ENCODE results near the gene TRIP4. TPM values are rescaled to one million over a fixed set of nuclear protein-coding genes. Genes with fewer than 3 reads are reported as not detected.
"Not testable (repeated sequence)": the region's sequence is repeated elsewhere in the genome, so short reads cannot be mapped to it uniquely, and the experiment has no call there.

TRIP4 gene
- total RNA-seq, 8 experiments from 2014 or later: 9.6 to 21.9 (median 13.4) TPM

DNA sequence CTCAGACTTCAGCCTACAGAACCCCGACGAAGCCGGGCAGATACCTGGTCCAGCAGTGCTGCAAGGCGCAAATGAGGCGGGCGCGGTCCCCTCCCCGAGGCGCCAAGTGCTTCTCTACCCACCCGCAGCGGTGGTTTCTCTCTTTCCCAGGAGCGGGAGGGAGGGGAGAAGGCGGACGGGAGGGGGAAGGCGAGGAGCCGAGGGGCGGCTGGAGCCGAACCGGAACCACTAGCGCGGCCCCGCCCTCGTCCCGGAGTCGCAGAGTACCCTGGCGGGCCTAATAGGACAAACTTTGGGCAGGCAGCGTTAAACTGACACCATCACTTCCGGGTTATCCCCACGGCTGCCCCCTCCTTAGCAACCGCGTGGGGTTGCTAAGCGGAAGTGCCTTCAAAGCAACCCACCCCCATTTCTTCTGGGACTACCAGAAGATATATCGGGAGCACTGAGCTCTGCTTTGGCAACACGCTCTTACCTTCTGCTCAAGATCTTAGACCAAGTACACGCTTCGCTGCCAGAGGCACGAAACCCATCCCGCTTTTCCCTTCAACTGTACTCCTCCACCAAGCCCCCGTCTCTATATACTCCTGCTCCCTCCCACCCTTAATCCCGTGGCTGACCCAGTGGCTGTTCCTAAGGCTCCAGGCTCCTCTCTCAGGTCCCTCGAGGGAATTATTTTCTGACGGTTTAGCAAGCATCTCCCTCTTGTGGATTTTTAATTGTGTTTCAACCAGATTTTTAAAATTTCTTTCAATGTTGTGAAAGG lies 31.5 kb upstream of the TRIP4 start, which contains the start of gene CSNK1G1:
TSS of gene CSNK1G1 (minus strand) at position 230 of the 766 bp plus-strand sequence. CDS start 55,674 bp downstream, outside the sequence.
- WGBS, 10 experiments: 0 to 7% (median 2%) methylated on average over 3 to 7 of the region's 42 CpGs; no CpG with 5 or more reads in 4 of the 10 experiments
- in situ Hi-C loops (cut with MboI; ENCODE audit: low pct_unique_long_range_greater_than_20kb in 2 of 9, low sequenced_read_pairs in 9 of 9, unreplicated experiment in 9 of 9): loop anchor here in 3 of 9 experiments (10.0 to 25.0 kb wide), 2 partner anchors 141 to 144 kb away; no protein-coding TSS in a partner anchor
- Histone ChIP-seq H3K4me1 (replicated peaks in 1 of 2) (peaks cover 0 to 7% of the 10 kb centered on the region in 2 donors), H3K27ac (peak within 1 kb of the TSS; percentile 42 to 79), H3K4me3 (peak within 1 kb of the TSS; percentile 45 to 92 (median 64))
- ATAC-seq (replicated peaks in 6 of 8): peak; percentile 95 to 98 (median 97)

DNA sequence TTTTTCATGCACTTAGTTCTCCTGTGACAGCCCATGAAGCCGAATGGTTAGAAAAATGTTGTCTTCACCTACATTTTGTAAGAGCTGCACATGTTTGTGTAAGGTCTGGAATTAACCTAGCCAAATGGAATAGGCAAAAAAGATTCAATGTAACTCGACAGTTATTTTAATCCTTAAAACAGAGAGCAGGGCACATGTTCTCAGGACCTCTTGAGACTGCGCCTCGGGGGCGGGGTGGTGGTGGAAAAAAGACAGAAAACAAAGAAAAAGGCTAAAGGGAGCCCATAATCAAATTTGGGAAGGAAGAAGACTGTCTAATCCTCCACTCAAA lies 31.0 kb upstream of the TRIP4 start:
- in situ Hi-C loops (cut with MboI; ENCODE audit: low pct_unique_long_range_greater_than_20kb in 2 of 9, low sequenced_read_pairs in 9 of 9, unreplicated experiment in 9 of 9): loop anchor here in 3 of 9 experiments (10.0 to 25.0 kb wide), 2 partner anchors 142 to 144 kb away; no protein-coding TSS in a partner anchor
- H3K27ac ChIP-seq: no peak overlapping the region
- 13 to 82% (median 51%) methylated on average over 1 to 5 of the region's 5 CpGs; no CpG with 5 or more reads in 2 of the 10 experiments for WGBS, 10 experiments
- H3K4me1 ChIP-seq (replicated peaks in 1 of 2): peaks cover 0 to 7% of the 10 kb centered on the region in 2 donors
- peak overlapping the region; percentile 45 to 92 (median 64) for H3K4me3 ChIP-seq
- no peak for ATAC-seq (replicated peaks in 6 of 8)

DNA sequence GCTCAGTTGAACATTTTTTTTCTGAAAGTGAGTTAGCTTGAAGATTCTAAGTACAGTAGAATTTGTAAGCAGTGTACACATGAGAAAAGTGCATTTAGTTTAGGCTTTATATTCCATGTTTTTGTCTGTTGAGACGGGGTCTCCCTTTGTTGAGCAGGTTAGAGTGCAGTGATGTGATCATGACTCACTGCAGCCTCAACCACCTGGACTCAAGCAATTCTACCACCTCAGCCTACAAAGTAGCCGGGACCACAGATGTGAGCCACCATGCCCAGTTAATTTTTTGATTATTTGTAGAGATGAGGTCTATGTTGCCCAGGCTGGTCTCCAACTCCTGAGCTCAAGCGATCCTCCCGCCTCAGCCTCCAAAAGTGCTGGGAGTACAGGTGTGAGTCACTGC lies 26.4 kb upstream of the TRIP4 start:
- no peak for ATAC-seq (replicated peaks in 6 of 8)
- 80 to 100% (median 95%) methylated on average over 1 to 4 of the region's 4 CpGs; no CpG with 5 or more reads in 1 of the 10 experiments for WGBS, 10 experiments
- Histone ChIP-seq H3K4me1 (replicated peaks in 1 of 2) (no peaks in the 10 kb centered on the region), H3K4me3 (no peak overlapping the region), H3K27ac (no peak overlapping the region)
- in situ Hi-C loops (cut with MboI; ENCODE audit: low pct_unique_long_range_greater_than_20kb in 2 of 9, low sequenced_read_pairs in 9 of 9, unreplicated experiment in 9 of 9): loop anchor here in 2 of 9 experiments (25.0 kb wide), 1 partner anchor 149 kb away; no protein-coding TSS in a partner anchor

DNA sequence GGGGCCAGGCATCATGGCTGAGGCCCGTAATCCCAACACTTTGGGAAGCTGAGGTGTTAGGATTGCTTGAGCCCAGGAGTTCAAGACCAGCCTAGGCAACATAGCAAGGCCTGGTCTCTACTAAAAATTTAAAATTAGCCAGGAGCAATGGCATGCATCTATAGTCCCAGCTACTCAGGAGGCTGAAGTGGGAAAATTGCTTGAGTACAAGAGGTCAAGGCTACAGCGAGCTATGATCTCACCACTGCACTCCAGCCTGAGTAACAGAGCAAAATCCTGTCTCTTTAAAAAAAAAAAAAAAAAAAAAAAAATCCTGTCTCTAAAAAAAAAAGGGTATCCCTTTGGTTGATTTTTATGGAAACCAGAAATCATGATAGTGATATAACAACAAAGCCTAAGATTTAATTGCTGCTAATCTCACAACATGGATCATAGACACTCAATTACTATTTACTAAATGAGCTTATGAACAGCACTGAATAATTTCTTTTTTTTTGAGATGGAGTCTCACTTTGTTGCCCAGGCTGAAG lies 18.5 kb upstream of the TRIP4 start:
- peak in 3 of 8 experiments; percentile 34 to 78 (median 70) for ATAC-seq (replicated peaks in 6 of 8)
- Histone ChIP-seq H3K27ac (no peak overlapping the region), H3K4me3 (no peak overlapping the region), H3K4me1 (replicated peaks in 1 of 2) (no peaks in the 10 kb centered on the region)
- 80 to 100% (median 90%) methylated on average over 1 to 2 of the region's 2 CpGs; no CpG with 5 or more reads in 1 of the 10 experiments for WGBS, 10 experiments
- in situ Hi-C loops (cut with MboI; ENCODE audit: low pct_unique_long_range_greater_than_20kb in 2 of 9, low sequenced_read_pairs in 9 of 9, unreplicated experiment in 9 of 9): loop anchor here in 2 of 9 experiments (25.0 kb wide), 1 partner anchor 157 kb away; no protein-coding TSS in a partner anchor

DNA sequence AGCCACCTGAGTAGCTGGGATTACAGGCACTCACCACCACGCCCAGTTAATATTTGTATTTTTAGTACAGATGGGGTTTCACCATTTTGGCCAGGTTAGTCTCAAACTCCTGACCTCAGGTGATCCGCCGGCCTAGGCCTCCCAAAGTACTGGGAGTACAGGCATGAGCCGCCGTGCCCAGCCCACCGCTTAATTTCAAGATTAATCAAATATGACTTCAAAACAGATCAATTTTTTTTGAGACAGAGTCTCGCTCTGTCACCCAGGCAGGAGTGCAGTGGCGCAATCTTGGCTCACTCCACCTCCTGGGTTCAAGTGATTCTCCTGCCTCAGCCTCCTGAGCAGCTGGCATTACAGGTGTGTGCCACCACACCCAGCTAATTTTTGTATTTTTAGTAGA lies 16.3 kb upstream of the TRIP4 start:
- ATAC-seq (replicated peaks in 6 of 8); H3K4me1 ChIP-seq (replicated peaks in 1 of 2); H3K4me3 ChIP-seq; H3K27ac ChIP-seq: not testable (repeated sequence)
- 83 to 100% (median 100%) methylated on average over 1 to 5 of the region's 8 CpGs; no CpG with 5 or more reads in 3 of the 10 experiments for WGBS, 10 experiments
- in situ Hi-C loops (cut with MboI; ENCODE audit: low pct_unique_long_range_greater_than_20kb in 2 of 9, low sequenced_read_pairs in 9 of 9, unreplicated experiment in 9 of 9): loop anchor here in 2 of 9 experiments (25.0 kb wide), 1 partner anchor 159 kb away; no protein-coding TSS in a partner anchor

DNA sequence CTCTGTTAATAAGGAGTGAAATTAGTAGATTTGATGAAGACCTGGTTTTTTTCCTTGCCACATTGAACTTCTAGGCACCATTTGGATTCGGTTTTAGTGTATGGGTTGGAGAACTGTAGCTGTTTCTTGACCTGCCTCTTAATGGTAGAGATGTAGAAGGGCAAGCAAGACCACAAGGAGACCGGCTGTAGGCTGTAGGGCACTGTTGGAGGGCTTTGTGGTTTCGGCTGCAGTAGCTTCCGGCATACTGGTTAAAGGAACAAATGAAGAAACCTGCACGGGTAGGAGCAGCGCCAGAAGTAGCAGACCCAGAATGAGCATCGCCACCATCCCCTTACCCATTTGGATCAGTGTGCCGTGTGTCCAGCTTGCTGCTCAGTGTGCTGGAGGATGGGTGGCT lies 14.3 kb upstream of the TRIP4 start:
- in situ Hi-C loops (cut with MboI; ENCODE audit: low pct_unique_long_range_greater_than_20kb in 2 of 9, low sequenced_read_pairs in 9 of 9, unreplicated experiment in 9 of 9): loop anchor here in 2 of 9 experiments (25.0 kb wide), 1 partner anchor 161 kb away; no protein-coding TSS in a partner anchor

DNA sequence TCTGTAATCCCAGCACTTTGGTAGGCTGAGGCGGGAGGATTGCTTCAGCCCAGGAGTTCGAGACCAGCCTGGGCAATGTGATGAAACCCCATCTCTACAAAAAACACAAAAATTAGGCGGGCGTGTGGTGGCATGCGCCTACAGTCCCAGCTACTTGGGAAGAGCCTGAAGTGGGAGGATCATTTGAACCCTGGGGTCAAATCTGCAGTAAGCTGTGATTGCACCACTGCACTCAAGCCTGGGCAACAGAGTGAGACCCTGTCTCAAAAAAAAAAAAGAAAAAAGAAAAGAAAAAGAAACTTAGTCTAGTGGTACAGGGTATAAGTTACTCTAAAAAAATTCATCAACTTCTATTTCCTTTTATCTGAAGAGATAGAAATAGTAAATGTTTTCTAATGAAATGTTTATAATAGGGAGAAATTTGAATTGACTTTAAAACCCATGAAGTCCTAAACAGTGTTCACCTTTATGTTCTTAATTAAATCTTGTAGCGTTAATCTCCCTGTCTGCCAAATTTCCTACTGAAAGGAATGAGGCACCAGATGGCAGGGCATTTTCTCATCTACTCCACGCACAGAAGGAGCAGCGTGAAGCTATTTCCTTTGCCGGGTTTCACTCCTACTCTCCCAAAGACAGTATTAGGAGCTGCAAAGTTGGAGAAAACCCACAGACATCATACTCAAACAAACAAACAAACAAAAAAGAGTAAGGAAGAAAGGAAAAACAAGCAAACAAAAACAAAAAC lies 8.2 kb upstream of the TRIP4 start:
- no peak for ATAC-seq (replicated peaks in 6 of 8)
- Histone ChIP-seq H3K4me3 (no peak overlapping the region), H3K27ac (no peak overlapping the region), H3K4me1 (replicated peaks in 1 of 2) (peaks cover 0 to 3% of the 10 kb centered on the region in 2 donors)
- in situ Hi-C loops (cut with MboI; ENCODE audit: low pct_unique_long_range_greater_than_20kb in 2 of 9, low sequenced_read_pairs in 9 of 9, unreplicated experiment in 9 of 9): no loop called here
- WGBS, 10 experiments: 22 to 71% (median 43%) methylated on average over 1 to 9 of the region's 9 CpGs

More for the DNA sequence above, 14.3 kb upstream of the TRIP4 start:
- Histone ChIP-seq H3K27ac (no peak overlapping the region), H3K4me1 (replicated peaks in 1 of 2) (no peaks in the 10 kb centered on the region), H3K4me3 (no peak overlapping the region)
- WGBS, 10 experiments: 90 to 100% (median 95%) methylated on average over 1 to 7 of the region's 8 CpGs; no CpG with 5 or more reads in 2 of the 10 experiments
- no peak for ATAC-seq (replicated peaks in 6 of 8)

DNA sequence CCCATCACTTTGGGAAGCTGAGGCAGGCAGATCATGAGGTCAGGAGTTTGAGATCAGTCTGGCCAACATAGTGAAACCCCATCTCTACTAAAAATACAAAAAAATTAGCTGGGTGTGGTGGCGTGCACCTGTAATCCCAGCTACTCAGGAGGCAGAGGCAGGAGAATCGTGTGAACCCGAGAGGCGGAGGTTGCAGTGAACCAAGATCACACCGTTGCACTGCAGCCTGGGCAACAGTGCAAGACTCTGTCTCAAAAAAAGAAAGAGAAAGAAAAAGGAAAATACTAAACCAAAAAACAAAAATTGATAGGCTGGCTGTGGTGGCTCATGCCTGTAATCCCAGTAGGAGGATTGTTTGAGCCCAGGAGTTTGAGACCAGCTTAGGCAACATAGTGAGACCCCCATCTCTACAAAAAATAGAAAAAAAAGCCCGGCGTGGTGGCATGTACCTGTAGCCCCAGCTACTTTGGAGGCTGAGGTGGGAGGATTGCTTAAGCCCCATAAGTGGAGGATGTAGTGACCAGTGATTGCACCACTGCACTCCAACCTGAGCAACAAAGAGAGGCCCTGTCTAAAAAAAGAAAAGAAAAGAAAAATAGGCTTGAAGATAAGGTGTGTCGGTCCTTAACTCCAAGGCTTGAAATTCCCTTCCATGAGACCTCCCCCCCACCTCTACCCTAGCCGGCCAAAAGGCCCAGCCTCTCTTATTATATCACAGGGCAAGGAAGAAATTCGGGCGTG lies 7.3 kb upstream of the TRIP4 start:
- ATAC-seq (replicated peaks in 6 of 8); H3K4me1 ChIP-seq (replicated peaks in 1 of 2); in situ Hi-C loops (cut with MboI; ENCODE audit: low pct_unique_long_range_greater_than_20kb in 2 of 9, low sequenced_read_pairs in 9 of 9, unreplicated experiment in 9 of 9); H3K27ac ChIP-seq: not testable (repeated sequence)
- 21 to 86% (median 55%) methylated on average over 4 to 11 of the region's 11 CpGs; no CpG with 5 or more reads in 1 of the 10 experiments for WGBS, 10 experiments
- peak overlapping the region in 3 of 5 donors; percentile 40 to 55 (median 50) for H3K4me3 ChIP-seq

DNA sequence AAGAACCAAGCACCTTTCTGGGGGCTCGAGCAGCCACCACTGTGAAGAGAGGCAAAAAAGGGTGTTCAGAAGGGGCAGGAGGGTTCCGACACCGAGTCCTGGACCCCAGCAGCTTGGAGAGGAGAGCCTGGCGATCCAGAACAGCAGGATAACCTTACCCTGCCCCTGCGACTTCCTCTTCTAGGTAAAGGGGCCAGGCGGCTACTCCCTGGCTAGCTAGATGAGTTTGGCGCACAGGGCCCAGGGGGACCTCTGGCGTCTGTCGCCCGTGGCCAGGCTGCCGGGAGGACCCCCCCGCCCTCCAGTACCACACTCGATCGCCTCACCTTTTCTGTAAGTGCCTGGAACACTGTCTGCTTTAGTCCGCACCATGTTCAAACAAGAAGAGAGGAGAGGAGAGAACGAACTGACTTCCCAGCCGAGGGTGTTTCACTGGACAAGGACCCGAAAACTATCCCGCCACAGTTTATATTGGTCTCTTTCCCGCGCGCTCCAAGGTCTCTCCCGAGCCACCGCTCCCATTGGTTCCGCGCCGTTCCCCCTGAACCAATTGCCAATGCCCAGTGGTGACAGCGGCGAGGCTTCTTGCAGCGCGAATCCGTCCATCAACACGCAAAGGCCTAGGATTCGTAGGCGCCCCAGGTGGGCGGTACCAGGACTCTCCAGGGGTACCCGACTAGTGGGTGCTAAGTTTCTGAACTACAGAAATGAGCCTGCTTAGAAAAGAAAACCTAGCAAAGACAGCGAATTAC lies 6.5 kb upstream of the TRIP4 start, which contains the start of gene PCLAF:
TSS of gene PCLAF (minus strand) at position 442 of the 752 bp plus-strand sequence. CDS start at position 372, 70 bp downstream.
- WGBS, 10 experiments: 0 to 10% (median 1%) methylated on average over 1 to 29 of the region's 38 CpGs; no CpG with 5 or more reads in 1 of the 10 experiments
- in situ Hi-C loops (cut with MboI; ENCODE audit: low pct_unique_long_range_greater_than_20kb in 2 of 9, low sequenced_read_pairs in 9 of 9, unreplicated experiment in 9 of 9): no loop called here
- H3K27ac ChIP-seq: no peak within 1 kb of the TSS
- peak within 1 kb of the TSS; percentile 40 to 55 (median 50) for H3K4me3 ChIP-seq
- peaks cover 0 to 3% of the 10 kb centered on the region in 2 donors for H3K4me1 ChIP-seq (replicated peaks in 1 of 2)
- ATAC-seq (replicated peaks in 6 of 8): peak; percentile 100

DNA sequence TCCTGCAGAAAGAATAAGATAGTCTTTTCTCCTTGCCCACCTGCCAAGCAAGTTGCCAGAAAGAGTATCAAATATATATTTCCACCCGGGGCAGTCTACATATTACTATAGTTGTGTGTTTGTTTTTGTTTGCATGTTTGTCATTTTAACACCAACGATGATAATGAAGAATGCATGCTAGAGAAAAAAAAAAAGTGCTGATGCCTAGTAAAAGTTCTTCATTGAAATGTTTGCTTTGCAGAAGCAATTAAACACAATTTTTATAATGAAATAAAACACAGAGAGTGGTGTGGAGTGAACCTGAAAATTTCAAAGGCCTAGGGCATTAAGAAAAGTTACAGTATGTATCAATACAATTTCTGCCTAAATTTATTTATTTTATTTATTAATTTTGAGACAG lies 3.9 kb upstream of the TRIP4 start:
- in situ Hi-C loops (cut with MboI; ENCODE audit: low pct_unique_long_range_greater_than_20kb in 2 of 9, low sequenced_read_pairs in 9 of 9, unreplicated experiment in 9 of 9): no loop called here
- no peak overlapping the region for H3K27ac ChIP-seq
- 0 to 94% (median 75%) methylated on average over 1 to 2 of the region's 2 CpGs; no CpG with 5 or more reads in 3 of the 10 experiments for WGBS, 10 experiments
- no peak for ATAC-seq (replicated peaks in 6 of 8)
- H3K4me1 ChIP-seq (replicated peaks in 1 of 2): peaks cover 0 to 9% of the 10 kb centered on the region in 2 donors
- no peak overlapping the region for H3K4me3 ChIP-seq

DNA sequence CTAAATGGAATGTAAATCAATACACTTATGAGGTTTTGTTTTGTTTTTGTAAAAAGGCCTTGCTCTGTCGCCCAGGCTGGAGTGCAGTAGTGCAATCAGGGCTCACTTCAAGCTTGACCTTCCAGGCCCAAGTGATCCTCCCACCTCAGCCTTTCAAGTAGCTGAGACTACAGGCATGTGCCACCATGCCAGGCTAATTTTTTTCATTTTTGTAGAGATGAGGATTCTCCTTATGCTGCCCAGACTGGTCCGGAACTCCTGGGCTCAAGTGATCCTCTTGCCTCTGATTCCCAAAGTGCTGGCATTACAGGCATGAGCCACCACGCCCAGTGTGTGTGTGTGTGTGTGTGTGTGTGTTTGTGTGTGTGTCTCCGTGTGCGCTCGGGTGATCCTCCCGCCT lies 1.3 kb upstream of the TRIP4 start:
- no peak overlapping the region for H3K27ac ChIP-seq
- no peak overlapping the region for H3K4me3 ChIP-seq
- H3K4me1 ChIP-seq (replicated peaks in 1 of 2): peaks cover 0 to 9% of the 10 kb centered on the region in 2 donors
- in situ Hi-C loops (cut with MboI; ENCODE audit: low pct_unique_long_range_greater_than_20kb in 2 of 9, low sequenced_read_pairs in 9 of 9, unreplicated experiment in 9 of 9): no loop called here
- no peak for ATAC-seq (replicated peaks in 6 of 8)
- 25 to 100% (median 85%) methylated on average over 1 to 2 of the region's 7 CpGs; no CpG with 5 or more reads in 2 of the 10 experiments for WGBS, 10 experiments

All from motor neuron (in vitro differentiated cells).